Hepatocyte (in vitro differentiated cells): ENCODE results near the gene SERPINA5.

Experiments used
- CTCF ChIP-seq: fragments of 200-600 bp; sonication (generic); IDR thresholded peaks from 2 replicates; pipeline ENCODE4 v1.5.1; 2016; ENCODE audit warnings: antibody characterized with exemption, mild to moderate bottlenecking; ENCODE audit not compliant: poor library complexity
- EZH2 ChIP-seq: fragments of 200-600 bp; sonication (generic); IDR thresholded peaks from 2 replicates; pipeline ENCODE4 v1.6.1; 2016; ENCODE audit warnings: antibody characterized with exemption, mild to moderate bottlenecking, borderline replicate concordance
- EZH2phosphoT487 ChIP-seq: fragments of 200-600 bp; sonication (generic); IDR thresholded peaks from one replicate; pipeline ENCODE4 v1.6.1; 2018; ENCODE audit warnings: antibody characterized with exemption, mild to moderate bottlenecking, low read depth, moderate library complexity; ENCODE audit not compliant: unreplicated experiment, severe bottlenecking

GRCh38 chr14:94632305-94632590 is 51.0 kb downstream of the SERPINA5 start:
- TF ChIP-seq CTCF = no peak
- TF ChIP-seq EZH2phosphoT487 = no peak
- no peak for TF ChIP-seq EZH2
